RWPE2 (cell line): Measurements from ENCODE around the gene TYW5.

Experiments
- ATAC-seq: fragments of 200-7000 bp; cut with Tn5 transposase; 3 replicates; pipeline ENCODE4 v1.9.1; 2021; ENCODE audit warnings: low read depth
- DNase-seq: peaks from one replicate; pipeline ENCODE4 v3.0.0-alpha.2; 2020; ENCODE audit warnings: low spot score
- H3K27ac ChIP-seq: fragments of 450-650 bp; 2 replicates; pipeline ENCODE4 v1.5.1; 2017; ENCODE audit warnings: mild to moderate bottlenecking; ENCODE audit not compliant: poor library complexity, severe bottlenecking
- H3K27me3 ChIP-seq: fragments of 250-450 bp; sonication (Bioruptor Pico); 2 replicates; pipeline ENCODE4 v1.5.1; 2021; ENCODE audit warnings: mild to moderate bottlenecking, moderate library complexity; ENCODE audit not compliant: insufficient read depth, poor library complexity, severe bottlenecking
- H3K36me3 ChIP-seq: fragments of 250-450 bp; sonication (Bioruptor Pico); 2 replicates; pipeline ENCODE4 v1.5.1; 2020; ENCODE audit warnings: low read depth, mild to moderate bottlenecking, moderate library complexity
- H3K4me1 ChIP-seq: fragments of 250-450 bp; sonication (Bioruptor Pico); 2 replicates; pipeline ENCODE4 v1.5.1; 2021; ENCODE audit warnings: mild to moderate bottlenecking, moderate library complexity; ENCODE audit not compliant: insufficient read depth, poor library complexity, severe bottlenecking
- H3K4me3 ChIP-seq: fragments of 250-450 bp; sonication (Bioruptor Pico); 2 replicates; pipeline ENCODE4 v1.5.1; 2021; ENCODE audit warnings: mild to moderate bottlenecking, moderate library complexity; ENCODE audit not compliant: severe bottlenecking
- H3K9me3 ChIP-seq: fragments of 250-450 bp; sonication (Bioruptor Pico); 2 replicates; pipeline ENCODE4 v1.5.1; 2021; ENCODE audit warnings: mild to moderate bottlenecking, moderate library complexity; ENCODE audit not compliant: severe bottlenecking
- TF ChIP-seq, protein P1 (sequence below): fragments of 450-650 bp; IDR thresholded peaks from one replicate; pipeline ENCODE4 v1.5.1; 2017; ENCODE audit warnings: mild to moderate bottlenecking, moderate library complexity; ENCODE audit not compliant: poor library complexity, severe bottlenecking

TYW5 gene

DNA sequence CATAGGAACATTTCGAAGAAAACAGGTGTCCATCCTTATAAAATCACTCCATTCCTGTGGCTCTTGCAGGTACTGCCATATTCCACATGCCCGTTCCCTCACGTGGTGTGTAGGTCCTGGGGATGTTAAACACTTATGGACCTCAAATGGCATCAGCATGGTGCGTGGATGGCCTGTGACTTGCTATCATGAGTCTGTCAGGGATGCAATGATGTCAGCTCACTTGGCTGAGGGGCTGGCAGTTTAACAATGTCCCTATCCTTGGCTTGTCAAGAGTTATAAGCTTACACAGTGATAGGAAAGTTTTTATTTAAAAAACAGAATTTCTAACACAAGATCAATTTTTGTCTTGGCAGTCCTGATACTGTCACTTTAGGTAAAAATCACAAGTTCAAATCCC is 28.9 kb upstream of the TYW5 start:
- H3K4me1 ChIP-seq = peaks cover under 1% of the 10 kb centered on the region
- H3K27ac ChIP-seq = no peak overlapping the region
- DNase-seq (no peak), ATAC-seq (no peak)
- no peaks in the 10 kb centered on the region for H3K9me3 ChIP-seq
- no peaks in the 10 kb centered on the region for H3K27me3 ChIP-seq
- TF ChIP-seq, protein P1, sequence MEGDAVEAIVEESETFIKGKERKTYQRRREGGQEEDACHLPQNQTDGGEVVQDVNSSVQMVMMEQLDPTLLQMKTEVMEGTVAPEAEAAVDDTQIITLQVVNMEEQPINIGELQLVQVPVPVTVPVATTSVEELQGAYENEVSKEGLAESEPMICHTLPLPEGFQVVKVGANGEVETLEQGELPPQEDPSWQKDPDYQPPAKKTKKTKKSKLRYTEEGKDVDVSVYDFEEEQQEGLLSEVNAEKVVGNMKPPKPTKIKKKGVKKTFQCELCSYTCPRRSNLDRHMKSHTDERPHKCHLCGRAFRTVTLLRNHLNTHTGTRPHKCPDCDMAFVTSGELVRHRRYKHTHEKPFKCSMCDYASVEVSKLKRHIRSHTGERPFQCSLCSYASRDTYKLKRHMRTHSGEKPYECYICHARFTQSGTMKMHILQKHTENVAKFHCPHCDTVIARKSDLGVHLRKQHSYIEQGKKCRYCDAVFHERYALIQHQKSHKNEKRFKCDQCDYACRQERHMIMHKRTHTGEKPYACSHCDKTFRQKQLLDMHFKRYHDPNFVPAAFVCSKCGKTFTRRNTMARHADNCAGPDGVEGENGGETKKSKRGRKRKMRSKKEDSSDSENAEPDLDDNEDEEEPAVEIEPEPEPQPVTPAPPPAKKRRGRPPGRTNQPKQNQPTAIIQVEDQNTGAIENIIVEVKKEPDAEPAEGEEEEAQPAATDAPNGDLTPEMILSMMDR = no peak
- H3K36me3 ChIP-seq = no peaks in the 10 kb centered on the region
- no peak overlapping the region for H3K4me3 ChIP-seq

DNA sequence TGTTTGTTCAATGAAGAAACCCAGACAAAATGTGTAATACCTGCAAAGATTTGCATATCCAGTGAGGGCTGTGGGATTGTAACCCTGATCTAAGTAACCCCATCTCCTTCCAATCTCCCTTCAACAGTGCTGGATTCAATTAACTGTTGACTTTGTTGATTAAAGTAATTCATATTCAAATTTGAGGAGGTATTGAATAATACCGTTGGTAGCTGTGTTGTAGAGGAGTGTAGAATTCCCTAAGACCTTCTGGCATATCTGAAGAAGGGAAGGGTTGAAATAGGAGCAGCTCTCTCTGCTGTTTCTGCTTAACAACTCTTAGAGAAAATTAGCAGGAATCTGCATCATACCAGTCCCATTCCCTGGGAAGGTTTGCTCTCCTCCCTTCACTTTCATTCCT is 28.2 kb upstream of the TYW5 start:
- TF ChIP-seq, protein P1 = no peak
- Histone ChIP-seq H3K4me1 (peaks cover 7% of the 10 kb centered on the region), H3K27ac (no peak overlapping the region), H3K27me3 (no peaks in the 10 kb centered on the region), H3K4me3 (no peak overlapping the region), H3K9me3 (no peaks in the 10 kb centered on the region), H3K36me3 (no peaks in the 10 kb centered on the region)
- DNase-seq = no peak
- ATAC-seq = no peak

DNA sequence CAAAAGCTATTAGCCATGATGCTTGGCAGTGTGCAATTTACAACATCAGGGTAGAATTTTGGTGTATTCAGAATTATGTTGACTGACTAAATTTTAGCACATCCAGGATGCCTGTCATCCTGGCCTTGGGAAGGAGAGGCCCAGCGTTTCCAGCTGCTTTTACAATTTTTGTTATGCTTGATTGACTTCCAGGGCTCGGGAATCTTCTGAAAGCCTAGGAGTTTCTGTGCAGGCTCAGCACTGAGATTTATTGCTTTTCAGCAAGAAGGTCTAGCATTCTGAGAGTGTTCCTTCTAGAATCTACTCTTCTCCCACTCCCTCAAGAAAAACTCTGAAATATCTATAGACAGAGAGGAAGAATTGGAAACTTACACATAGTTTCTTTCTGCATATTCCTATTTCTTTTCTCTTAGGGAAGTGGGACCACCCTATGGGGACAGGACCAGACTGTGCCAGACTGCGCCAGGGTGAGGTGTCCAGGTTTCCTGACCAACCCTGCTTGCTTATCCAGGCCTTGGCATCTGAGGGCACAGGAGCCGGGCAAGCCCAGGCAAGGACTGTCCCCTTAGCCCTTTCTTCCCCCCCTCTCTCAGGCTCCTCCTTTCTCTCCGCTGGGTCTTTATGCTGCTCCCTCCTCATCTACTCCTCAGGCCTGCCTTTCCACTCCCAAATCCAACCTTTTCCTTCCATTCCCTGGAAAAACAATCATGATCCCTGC is 27.0 kb upstream of the TYW5 start:
- Histone ChIP-seq H3K36me3 (no peaks in the 10 kb centered on the region), H3K27ac (no peak overlapping the region)
- peak; percentile 25; the same call in 1 of the 3 replicates for ATAC-seq

DNA sequence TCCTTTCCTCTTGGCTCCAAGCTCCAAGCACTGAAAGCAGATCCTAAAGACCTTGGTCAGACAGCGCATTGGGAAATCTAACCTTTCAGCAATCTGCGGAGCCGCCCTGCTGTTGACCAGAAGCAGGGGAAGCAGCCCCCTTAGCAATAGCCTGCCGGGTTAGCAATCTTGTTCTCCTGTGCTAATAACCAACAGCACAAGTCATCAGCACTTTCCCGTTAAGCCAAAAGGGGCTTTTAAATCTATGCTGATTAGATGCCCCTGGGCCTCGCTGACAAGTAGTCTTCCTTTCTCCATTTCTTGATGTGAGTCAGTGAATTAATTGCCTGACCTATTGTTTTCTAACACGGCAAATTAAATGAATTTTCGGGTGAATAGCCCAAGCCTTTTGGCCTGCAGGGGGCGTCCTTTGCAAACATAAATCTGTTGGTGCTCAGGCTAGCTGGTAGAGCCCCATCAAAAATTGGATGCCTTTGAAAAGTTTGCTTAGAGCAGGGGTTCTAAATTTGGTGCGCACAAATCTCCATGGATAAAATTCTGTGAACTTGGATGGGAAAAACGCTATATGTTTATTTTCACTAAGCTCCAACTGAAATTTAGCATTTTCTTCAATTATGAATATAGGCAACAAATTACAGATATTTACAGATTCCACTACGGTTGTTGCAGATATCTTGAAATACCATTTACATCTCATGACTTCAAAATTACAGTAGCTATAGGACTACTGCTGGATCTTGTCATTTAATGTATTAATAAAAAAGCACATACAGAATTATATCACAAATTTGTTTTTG is 24.7 kb upstream of the TYW5 start:
- Histone ChIP-seq H3K27ac (no peak overlapping the region), H3K4me1 (peaks cover 22% of the 10 kb centered on the region), H3K36me3 (no peaks in the 10 kb centered on the region), H3K4me3 (no peak overlapping the region), H3K27me3 (no peaks in the 10 kb centered on the region), H3K9me3 (no peaks in the 10 kb centered on the region)
- peak; percentile 65 for ATAC-seq
- DNase-seq = peak; percentile 69
- TF ChIP-seq, protein P1 = peak; percentile 90

More for the DNA sequence above, 27.0 kb upstream of the TYW5 start:
- Histone ChIP-seq H3K4me1 (peaks cover 15% of the 10 kb centered on the region), H3K27me3 (no peaks in the 10 kb centered on the region), H3K4me3 (no peak overlapping the region), H3K9me3 (no peaks in the 10 kb centered on the region)
- TF ChIP-seq, protein P1 = no peak
- DNase-seq = no peak
